GM12873 (cell line): ENCODE measurements around the gene TOX2.

Experiments
- CTCF ChIP-seq: IDR thresholded peaks from 2 replicates; pipeline ENCODE4 v1.5.1; 2012; ENCODE audit warnings: low read depth, mild to moderate bottlenecking, moderate library complexity, low read length, control low read depth; ENCODE audit not compliant: insufficient read depth; ENCODE audit errors: missing control alignments

TOX2 gene

GRCh38 chr20:43987531-43987930 lies 72.9 kb downstream of the TOX2 start:
- no peak for TF ChIP-seq CTCF

GRCh38 chr20:43988451-43988850 lies 73.8 kb downstream of the TOX2 start:
- TF ChIP-seq CTCF, result no peak

- TF ChIP-seq CTCF, result no peak
Observed at GRCh38 chr20:43988867-43989266, 74.2 kb downstream of the TOX2 start.

- TF ChIP-seq CTCF, result no peak
Observed at GRCh38 chr20:43991261-43991660, 76.6 kb downstream of the TOX2 start.

- no peak for TF ChIP-seq CTCF
Observed at GRCh38 chr20:43991982-43992381, 77.3 kb downstream of the TOX2 start.

GRCh38 chr20:43992885-43993284 lies 78.2 kb downstream of the TOX2 start:
- TF ChIP-seq CTCF, result no peak

GRCh38 chr20:43993560-43993959 lies 78.9 kb downstream of the TOX2 start:
- TF ChIP-seq CTCF, result no peak
